ENCODE results near the gene RNU1-2. TPM values are rescaled to one million over a fixed set of nuclear protein-coding genes. Genes with fewer than 3 reads are reported as not detected.
"Not testable (repeated sequence)": the region's sequence is repeated elsewhere in the genome, so short reads cannot be mapped to it uniquely, and the experiment has no call there.

RNU1-2 gene
- total RNA-seq, 1 experiment from 2014 or later = 1,866 TPM

GRCh38 chr1:16895233-16895597, 565 bp upstream of the RNU1-2 start:
- H3K36me3 ChIP-seq (ENCODE audit: insufficient read depth, low read length, poor library complexity, severe bottlenecking); H3K9me3 ChIP-seq (ENCODE audit: low read depth, low read length, poor library complexity, severe bottlenecking); POLR2A ChIA-PET (ENCODE audit: low non-redundant PET); intact Hi-C loops (cut with micrococcal nuclease; ENCODE audit: unreplicated experiment); CTCF ChIA-PET; H3K27me3 ChIP-seq (replicated peaks; ENCODE audit: insufficient read depth, low read depth, low read length, poor library complexity); DNase-seq (ENCODE audit: low spot score): not testable (repeated sequence)
- Histone ChIP-seq H3K4me1 (ENCODE audit: insufficient read depth, low read length, poor library complexity, severe bottlenecking) (peaks cover 15% of the 10 kb centered on the region), H3K4me3 (ENCODE audit: low read depth, low read length, poor library complexity, severe bottlenecking) (peak overlapping the region; percentile 45), H3K27ac (ENCODE audit: low read depth, low read length, poor library complexity, severe bottlenecking) (peak overlapping the region; percentile 98)
- BruUV-seq (replicated peaks) = TSS peak; percentile 99

- not testable (repeated sequence) for H3K4me3 ChIP-seq (ENCODE audit: low read depth, low read length, poor library complexity, severe bottlenecking)
These were observed 706 bp downstream of the RNU1-2 start for GRCh38 chr1:16896316-16897055.

GRCh38 chr1:16897653-16898052, 1.9 kb downstream of the RNU1-2 start:
- H3K4me3 ChIP-seq (ENCODE audit: low read depth, low read length, poor library complexity, severe bottlenecking); H3K27me3 ChIP-seq (replicated peaks; ENCODE audit: insufficient read depth, low read depth, low read length, poor library complexity); H3K27ac ChIP-seq (ENCODE audit: low read depth, low read length, poor library complexity, severe bottlenecking); POLR2A ChIA-PET (ENCODE audit: low non-redundant PET); intact Hi-C loops (cut with micrococcal nuclease; ENCODE audit: unreplicated experiment); BruUV-seq (replicated peaks); H3K9me3 ChIP-seq (ENCODE audit: low read depth, low read length, poor library complexity, severe bottlenecking); H3K36me3 ChIP-seq (ENCODE audit: insufficient read depth, low read length, poor library complexity, severe bottlenecking); DNase-seq (ENCODE audit: low spot score): not testable (repeated sequence)
- CTCF ChIA-PET = interaction anchor here (0.7 kb wide), 1 partner anchor 284 kb away, joined by 3 read pairs; the partner anchor contains the start of gene NBPF1
- H3K4me1 ChIP-seq (ENCODE audit: insufficient read depth, low read length, poor library complexity, severe bottlenecking) = peaks cover 15% of the 10 kb centered on the region

More at GRCh38 chr1:16896316-16897055, 706 bp downstream of the RNU1-2 start:
- TSS peak; percentile 98 for BruUV-seq (replicated peaks)
- H3K9me3 ChIP-seq (ENCODE audit: low read depth, low read length, poor library complexity, severe bottlenecking); intact Hi-C loops (cut with micrococcal nuclease; ENCODE audit: unreplicated experiment); H3K27me3 ChIP-seq (replicated peaks; ENCODE audit: insufficient read depth, low read depth, low read length, poor library complexity); CTCF ChIA-PET; H3K36me3 ChIP-seq (ENCODE audit: insufficient read depth, low read length, poor library complexity, severe bottlenecking): not testable (repeated sequence)
- POLR2A ChIA-PET (ENCODE audit: low non-redundant PET) = interaction anchor here (0.5 to 0.9 kb wide), 5 partner anchors 9 to 628 kb away, joined by 3 to 6 read pairs (median 4); partner anchors contain the start of gene RNU1-1
- peak; percentile 99 for DNase-seq (ENCODE audit: low spot score)
- Histone ChIP-seq H3K4me1 (ENCODE audit: insufficient read depth, low read length, poor library complexity, severe bottlenecking) (peaks cover 15% of the 10 kb centered on the region), H3K27ac (ENCODE audit: low read depth, low read length, poor library complexity, severe bottlenecking) (peak overlapping the region; percentile 98)

- intact Hi-C loops (cut with micrococcal nuclease; ENCODE audit: unreplicated experiment); H3K27ac ChIP-seq (ENCODE audit: low read depth, low read length, poor library complexity, severe bottlenecking); H3K27me3 ChIP-seq (replicated peaks; ENCODE audit: insufficient read depth, low read depth, low read length, poor library complexity); H3K9me3 ChIP-seq (ENCODE audit: low read depth, low read length, poor library complexity, severe bottlenecking); H3K36me3 ChIP-seq (ENCODE audit: insufficient read depth, low read length, poor library complexity, severe bottlenecking); CTCF ChIA-PET; BruUV-seq (replicated peaks); DNase-seq (ENCODE audit: low spot score); POLR2A ChIA-PET (ENCODE audit: low non-redundant PET); H3K4me3 ChIP-seq (ENCODE audit: low read depth, low read length, poor library complexity, severe bottlenecking): not testable (repeated sequence)
- peaks cover 16% of the 10 kb centered on the region for H3K4me1 ChIP-seq (ENCODE audit: insufficient read depth, low read length, poor library complexity, severe bottlenecking)
These were observed 2.5 kb downstream of the RNU1-2 start for GRCh38 chr1:16898298-16898697.

- H3K27me3 ChIP-seq (replicated peaks; ENCODE audit: insufficient read depth, low read depth, low read length, poor library complexity); BruUV-seq (replicated peaks); intact Hi-C loops (cut with micrococcal nuclease; ENCODE audit: unreplicated experiment); H3K36me3 ChIP-seq (ENCODE audit: insufficient read depth, low read length, poor library complexity, severe bottlenecking); H3K27ac ChIP-seq (ENCODE audit: low read depth, low read length, poor library complexity, severe bottlenecking); DNase-seq (ENCODE audit: low spot score); H3K9me3 ChIP-seq (ENCODE audit: low read depth, low read length, poor library complexity, severe bottlenecking); H3K4me3 ChIP-seq (ENCODE audit: low read depth, low read length, poor library complexity, severe bottlenecking): not testable (repeated sequence)
- POLR2A ChIA-PET (ENCODE audit: low non-redundant PET) = interaction anchor here (0.6 kb wide), 1 partner anchor 102 kb away, joined by 10 read pairs; no protein-coding TSS in a partner anchor
- CTCF ChIA-PET = interaction anchor here (0.6 kb wide), 1 partner anchor 168 kb away, joined by 7 read pairs; no protein-coding TSS in a partner anchor
- peaks cover 22% of the 10 kb centered on the region for H3K4me1 ChIP-seq (ENCODE audit: insufficient read depth, low read length, poor library complexity, severe bottlenecking)
These were observed 3.2 kb downstream of the RNU1-2 start for GRCh38 chr1:16899020-16899419.
